ENCODE data around the gene OTOS.

Gene OTOS

DNA sequence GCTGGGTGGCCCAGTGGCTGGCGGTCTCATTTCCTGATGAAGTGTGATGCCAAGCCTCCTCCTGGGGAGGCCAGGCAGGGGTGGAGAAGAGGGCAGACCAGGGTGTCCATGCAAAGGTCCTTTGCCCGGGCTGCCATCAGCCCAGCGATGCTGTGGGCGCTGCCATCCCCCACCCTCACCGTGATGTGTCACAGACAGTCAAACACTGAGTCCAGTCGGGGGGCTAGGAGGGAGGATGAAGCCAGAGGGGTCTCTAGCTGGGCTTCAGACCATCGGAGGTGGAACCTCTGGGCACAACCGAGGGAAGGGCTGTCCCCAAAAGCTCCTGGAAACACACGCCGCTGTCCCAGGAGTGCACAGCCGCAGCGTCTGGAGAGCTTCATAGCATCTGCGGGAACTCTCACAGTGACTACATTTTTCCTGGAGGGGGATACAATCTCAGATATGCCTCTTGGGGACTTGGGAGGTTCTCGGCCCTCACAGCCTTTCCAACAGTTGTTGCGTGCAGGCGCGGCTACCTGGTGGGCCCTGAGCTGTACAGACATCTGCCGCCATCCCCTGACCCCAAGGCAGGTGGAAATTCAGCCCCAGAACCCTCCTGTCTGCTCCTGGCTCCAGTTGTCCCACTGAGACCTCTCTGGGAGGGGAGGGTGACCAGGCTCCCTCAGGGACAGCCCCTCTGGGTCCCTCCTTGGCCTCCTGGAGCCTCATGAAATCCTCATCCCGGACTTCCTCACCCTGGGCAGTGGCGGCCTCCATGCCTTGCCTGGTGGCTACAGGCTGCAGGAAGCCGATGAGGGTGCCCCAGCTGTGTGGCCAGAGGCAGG, 26.5 kb upstream of the OTOS start:
- no peak for DNase-seq

DNA sequence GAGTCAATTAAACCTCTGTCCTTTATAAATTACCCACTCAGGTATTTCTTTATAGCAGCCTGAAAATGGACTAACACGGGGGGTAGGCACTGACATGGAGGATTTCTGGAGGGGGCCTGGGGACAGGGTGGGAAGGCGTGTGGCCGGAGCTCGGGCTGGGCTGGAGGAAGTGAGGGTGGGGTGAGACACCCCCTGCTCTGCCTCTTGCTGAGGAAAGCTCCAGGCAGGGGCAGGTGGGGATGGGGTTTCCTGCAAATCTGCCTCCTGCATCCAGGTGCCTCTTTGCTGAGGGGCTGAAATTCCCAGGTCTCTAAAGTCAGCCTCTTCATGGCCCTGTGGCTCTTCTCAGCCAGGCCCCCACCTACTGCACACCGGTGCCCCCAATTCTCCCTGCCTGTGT, 25.7 kb upstream of the OTOS start:
- DNase-seq = no peak

DNA sequence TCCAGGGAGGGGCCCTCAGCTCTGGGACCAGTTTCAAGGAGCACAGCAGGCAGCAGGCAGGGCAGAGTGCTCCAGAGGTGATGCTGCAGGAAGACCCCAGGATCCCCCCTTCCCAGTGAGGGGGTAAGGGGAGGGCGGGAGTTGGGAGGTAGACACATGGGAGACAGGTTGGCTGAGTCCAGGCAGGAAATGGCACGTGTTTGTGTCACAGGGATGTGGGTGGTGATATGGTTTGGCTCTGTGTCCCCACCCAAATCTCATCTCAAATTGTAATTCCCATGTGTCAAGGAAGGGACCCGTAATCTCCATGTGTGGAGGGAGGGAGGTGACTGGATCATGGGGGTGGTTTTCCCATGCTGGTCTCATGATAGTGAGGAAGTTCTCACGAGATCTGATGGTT, 25.2 kb upstream of the OTOS start:
- no peak for DNase-seq

DNA sequence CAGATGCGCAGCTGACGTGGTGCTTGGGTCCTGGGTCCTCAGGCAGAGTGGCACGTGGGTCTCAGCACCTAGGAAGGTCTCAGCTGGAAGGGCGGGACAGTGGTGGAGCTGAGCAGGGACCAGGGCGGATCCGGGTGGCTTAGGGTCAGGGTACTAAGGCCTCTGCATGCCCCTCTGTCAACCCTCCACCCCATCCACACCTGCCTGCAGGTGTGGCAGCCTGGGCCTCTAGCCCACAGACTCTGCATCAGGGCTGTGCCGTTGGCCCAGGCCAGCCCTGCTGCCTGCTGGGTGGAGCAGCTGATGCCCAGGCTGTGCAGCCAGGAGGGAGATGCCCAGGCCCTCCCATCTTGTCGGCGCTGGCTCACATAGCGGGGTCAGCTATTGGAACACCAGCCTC, 24.6 kb upstream of the OTOS start:
- DNase-seq = no peak

DNA sequence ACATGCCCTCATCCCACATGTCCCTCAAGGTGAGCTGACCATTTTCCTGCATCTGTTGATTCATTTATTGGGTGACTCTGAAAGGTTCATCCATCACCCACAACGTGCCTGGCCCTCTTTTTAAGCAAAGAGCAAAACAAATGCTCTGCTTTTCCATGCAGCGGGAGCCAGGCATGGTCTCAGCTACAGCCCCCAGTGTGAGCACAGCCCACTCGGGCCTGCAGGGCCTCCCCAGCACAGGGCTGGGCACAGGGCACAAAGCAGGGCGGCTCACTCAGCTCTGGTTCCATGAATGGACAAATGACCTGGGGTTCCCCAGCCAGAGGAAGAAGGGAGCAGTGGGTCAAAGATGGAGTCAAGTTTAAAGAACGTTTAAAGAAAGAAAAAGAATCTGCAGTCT, 24.1 kb upstream of the OTOS start:
- no peak for DNase-seq

DNA sequence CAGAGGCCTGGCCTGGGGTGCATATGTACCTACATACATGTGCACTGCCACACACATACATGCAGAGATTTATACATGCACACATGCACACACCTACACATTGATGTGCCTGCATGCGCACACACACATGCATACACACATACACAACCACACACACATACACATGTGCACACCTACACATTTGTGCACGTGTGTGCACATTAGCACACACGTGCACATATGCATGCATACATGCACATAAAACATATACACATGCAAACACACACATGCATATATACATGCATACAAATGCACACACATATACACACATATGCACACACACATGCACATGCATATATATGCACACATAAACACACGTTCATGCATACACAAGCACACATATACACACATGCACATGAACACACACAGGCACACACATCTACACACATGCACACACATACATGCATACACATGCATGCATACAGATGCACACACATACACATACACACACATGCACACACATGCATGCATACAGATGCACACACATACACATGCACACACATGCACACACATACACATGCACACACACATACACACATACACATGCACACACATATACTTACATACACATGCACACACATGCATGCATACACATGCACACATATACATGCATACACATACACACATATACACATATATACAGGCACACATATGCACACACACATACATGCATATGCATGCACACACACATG, 23.6 kb upstream of the OTOS start:
- no peak for DNase-seq

DNA sequence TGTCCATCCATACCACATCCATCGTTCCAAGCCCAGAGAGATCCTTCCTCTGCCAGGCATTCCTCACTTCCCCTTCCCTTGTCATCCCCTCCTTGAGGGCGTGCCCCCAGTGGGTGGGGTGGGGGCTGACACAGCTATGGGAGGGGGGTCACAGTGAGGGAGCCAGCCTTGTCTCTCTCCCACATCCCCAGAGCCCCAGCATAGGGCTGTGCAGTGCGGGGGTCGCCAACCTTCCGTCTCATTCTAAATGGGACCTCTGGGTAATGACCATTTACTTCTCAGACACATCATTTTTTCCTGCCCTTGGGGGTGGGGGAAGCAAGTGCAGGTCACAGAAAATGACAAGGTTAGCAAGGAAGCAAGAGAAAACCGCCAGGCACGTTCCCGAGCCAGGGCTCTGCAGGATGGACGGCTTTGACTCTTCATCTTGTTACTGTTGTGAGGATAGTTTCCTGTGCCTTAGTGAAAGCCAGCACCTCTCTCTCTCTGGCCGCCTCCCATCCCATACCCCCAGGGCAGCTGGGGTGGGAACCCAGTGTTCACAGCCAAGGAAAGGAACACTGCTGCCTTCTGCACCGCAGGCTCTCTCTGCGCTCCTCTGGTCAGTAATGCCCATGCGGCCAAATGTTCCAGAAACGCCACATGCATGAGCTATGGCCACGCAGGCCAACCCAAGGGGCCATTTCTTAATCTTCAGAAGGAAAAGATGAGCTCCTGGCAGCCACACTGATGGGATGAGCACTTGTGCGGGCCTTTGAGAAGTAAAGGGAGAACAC, 22.7 kb upstream of the OTOS start:
- DNase-seq = no peak

DNA sequence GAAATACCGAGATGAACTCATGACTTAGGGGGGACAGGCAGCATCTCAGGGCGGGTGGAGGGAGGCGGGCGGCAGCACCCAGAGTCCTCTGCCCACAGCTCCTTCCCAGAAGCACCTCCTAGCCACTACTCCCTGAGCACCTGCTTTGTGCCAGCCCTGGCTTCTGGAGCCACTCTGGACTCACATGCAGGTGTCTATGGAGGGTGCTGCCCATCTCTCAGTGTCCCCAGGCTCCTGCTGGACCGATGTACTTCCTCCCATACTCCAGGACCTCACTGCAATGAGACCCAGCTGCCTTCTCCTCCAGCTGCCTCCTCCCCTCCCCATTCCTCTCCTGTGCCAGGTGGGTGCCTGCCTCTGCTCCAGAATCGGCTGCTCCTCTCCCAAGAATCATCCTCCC, 22.1 kb upstream of the OTOS start:
- DNase-seq = no peak

DNA sequence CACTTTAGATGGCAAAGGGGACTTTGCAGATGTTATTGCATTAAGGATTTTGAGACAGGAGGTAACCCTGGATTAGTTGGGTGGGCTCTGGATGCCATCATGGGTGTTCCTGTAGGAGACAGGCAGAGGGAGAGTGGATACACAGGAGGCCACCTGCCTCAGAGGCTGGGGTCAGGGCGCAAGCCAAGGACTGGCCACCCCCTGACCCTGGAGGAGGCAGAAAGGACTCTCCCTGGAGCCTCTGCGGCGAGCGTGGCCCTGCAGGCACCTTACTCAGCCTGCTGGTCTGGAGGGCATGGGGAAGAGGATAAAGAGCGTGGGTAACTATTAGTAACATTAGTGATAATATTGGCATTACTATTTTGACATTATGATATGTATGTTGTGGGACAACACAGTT, 21.6 kb upstream of the OTOS start:
- DNase-seq = no peak

DNA sequence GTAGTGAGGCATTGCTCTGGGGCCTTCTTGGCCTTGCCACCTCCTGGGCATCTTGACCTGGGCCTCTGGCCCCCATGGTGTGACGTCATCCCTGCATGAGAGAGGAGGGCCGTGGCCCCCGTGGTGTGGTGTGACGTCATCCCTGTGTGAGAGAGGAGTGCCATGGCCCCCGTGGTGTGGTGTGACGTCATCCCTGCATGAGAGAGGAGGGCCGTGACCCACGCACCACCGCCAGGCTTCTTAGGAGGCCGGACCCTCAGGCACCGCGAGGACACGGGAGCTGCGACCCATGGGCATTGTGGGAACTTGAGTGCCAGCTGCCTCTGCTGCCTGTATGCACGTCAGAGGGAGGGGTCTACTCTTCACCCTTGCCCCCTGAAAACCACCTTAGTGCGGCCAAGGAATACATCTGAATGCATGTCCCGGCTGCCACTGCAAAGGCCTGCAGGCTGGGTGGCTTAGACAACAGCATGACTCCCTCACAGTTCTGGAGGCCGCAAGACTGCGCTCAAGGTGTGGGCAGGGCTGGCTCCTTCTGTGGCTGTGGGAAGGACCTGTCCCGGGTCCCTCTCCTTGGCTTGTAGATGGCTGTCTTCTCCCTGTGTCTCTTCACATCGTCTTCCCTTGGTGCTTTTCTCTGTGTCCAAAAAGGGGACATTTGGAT, 20.8 kb upstream of the OTOS start:
- no peak for DNase-seq

DNA sequence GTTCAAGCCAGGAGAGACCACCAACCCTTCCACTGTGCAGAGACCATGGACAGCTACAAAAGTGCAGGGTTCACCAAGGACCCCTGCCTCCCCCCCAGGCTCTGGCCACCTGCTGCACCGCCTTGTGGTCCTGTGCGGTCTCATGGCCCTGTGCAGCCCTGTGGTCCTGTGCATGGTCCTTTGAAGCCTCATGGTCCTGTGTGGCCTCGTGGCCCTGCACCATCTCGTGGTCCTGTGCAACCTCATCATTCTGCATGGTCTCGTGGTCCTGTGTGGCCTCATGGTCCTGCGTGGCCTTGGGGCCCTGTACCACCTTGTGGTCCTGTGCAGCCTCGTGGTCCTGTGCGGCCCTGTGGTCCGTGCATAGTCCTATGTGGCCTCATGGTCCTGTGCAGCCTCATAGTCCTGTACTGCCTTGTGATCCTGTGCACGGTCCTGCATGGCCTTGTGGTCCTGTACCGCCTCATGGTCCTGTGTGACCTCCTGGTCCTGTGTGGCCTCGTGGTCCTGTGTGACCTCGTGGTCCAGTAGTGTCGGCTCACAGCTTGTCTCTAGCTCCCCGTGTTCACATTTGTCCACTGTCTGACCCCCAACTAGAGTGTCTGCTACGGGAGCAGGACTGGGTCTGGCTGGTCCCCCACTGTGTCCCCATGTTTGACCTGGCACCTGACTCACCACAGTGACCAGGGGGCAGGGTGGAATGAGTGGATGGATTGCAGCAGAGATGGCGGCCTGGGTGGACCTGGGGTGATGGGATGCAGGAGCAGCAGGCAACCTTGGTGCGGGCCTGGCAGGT, 20.0 kb upstream of the OTOS start:
- DNase-seq = no peak

DNA sequence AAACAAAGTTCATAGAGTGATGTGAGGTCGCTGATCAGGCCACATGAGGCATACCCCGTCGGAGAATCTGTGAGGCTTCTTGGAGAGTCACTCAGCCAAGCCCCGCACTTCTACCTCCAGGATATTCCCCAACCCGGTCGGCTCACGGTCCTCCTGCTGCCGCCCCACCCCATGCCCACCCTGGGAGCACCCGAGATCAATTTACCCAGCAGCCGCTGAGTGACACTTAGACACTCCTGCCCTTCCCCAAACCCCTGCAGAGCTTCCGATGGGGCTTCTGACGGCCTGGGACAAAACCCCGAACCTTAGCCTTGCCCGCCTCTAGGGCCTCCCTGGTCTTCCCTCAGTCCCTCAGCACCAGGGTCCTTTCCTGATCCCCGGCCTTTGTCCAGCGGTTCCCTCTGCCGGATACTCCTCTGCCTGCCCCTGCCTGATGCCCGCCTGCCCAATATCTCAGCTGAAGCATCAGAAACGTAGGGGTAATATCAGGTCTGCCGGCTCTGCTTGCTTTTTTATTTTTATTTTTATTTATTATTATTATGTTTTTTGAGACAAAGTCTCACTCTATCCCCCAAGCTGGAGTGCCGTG, 18.9 kb upstream of the OTOS start:
- no peak for DNase-seq

DNA sequence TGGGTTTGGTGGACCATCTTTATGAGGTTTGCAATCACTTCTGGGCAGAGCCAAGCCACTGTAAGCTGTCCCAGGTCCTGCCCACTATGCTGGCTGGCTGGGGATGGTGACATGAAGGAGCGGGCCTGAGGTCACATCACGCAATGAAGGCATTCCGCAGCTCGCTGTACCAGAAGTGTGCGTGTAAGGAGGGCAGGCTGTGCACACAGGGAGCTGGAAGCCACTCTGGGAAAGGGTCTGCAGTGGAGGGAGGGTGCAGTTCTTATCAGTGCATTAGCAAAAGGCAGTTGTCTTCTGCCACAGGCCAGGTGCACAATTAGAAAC, 16.7 kb upstream of the OTOS start:
- DNase-seq = no peak

DNA sequence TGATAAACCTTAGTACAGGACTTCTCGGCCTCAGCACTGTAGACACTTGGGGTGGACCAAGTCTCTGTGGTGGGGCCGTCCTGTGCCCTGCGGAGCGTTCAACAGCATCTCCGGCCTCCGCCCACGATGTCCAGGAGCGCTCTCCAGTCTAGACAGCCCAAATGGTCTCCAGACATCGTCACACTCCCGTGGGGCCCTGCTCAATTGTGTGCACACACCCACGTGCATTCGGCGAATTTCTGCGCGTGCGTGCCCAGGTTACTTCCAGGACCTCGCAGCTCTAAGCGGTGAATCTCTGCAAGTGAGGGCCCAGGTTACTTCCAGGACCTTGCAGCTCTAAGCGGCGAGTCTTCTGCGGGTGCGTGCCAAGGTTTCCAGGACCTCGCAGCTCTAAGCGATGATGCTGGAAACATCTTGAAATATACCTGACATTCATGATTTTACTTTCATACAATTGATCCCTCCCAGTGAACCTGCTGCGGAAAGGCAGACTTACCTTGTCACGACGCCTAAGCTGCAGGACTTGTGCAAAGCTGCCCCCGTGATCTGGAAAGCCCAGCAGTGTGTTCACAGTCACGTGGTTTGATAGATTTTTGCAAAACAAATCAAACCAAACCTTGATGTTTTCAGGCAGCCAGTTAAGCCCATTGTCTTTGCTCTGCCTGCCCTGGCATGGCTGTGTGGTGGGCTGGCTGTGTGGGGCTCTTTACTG, 16.1 kb upstream of the OTOS start:
- no peak for DNase-seq

DNA sequence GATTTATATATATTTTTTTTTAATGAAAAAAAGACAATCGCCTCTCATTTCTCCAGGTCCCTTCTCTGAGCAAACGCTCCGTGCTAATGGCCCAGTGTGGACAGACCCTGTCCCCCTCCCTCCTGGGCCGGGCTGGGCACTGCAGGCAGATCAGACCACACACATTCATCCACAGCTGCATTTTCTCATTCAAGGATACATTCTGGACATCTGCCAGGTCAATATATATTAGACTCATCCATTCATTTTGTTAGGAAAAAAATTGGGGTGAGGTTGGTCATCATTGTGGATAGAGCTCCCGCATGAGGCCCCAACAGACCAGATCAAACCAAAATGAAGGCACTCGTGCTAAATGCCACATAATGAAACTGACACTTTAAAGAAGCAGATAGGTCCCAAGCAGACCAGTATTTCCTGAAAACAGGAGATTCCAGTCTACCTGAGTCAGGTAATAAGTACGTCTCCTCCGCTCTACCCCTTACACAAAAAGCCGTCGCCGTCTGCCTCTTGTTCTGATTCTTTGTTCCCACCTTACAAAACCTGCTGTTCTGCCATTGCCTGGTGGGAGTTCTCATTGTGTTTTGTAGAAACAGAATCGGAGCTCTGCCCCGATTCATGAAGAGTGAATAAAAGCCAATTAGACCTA, 15.4 kb upstream of the OTOS start:
- DNase-seq = no peak

DNA sequence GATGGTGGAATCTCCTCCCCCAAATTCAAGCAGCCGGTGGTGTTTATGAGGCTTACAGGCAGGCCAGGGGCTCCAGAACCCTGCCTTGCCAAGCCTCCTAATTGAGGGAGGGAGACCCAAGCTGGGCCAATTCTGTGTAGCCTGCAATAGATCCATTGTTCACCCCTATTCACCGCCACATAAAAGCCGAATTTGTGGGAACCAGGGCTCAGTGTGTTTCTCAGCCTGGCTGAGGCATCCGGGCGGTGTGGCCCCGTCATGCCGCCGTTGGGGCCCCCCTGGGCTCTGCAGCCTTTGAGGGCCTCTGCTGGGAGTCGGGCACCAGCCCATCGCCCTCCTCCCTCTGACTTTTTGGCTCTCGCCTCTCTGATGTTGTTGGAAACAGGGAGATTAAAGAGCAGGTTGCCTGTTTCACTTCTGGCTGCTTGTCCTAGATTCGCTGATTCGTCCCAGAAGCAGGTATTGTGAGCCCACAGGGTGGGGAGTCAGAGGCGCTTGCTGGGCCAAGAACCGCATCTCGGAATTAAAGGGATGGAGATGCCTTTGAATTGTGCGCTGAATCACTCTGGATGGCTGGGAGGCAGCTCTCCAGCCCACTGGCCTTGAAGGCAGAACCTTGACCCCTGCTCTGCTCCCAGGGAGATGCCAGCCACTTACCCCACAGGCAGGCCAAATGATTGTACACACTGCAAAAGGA, 14.7 kb upstream of the OTOS start:
- DNase-seq = no peak

DNA sequence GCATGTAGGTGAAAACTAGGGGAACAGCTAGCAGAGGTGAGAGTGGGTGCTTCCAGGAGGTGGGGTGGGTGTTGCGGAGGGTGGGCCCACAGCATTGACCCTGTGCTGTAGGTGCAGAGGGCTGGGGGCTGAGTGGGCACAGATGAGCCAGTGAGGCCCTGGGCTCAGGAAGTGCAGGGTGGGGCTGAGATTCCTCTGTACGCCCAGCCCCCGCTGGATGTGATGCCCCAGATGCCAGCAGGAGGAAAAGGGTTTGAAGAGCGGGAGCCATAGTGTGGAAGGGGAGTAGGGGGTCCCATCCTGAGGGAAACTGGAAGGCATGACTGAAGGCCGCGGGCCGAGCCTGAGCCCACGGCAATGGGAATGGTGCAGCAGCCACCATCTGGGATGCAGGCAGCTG, 14.1 kb upstream of the OTOS start:
- no peak for DNase-seq

DNA sequence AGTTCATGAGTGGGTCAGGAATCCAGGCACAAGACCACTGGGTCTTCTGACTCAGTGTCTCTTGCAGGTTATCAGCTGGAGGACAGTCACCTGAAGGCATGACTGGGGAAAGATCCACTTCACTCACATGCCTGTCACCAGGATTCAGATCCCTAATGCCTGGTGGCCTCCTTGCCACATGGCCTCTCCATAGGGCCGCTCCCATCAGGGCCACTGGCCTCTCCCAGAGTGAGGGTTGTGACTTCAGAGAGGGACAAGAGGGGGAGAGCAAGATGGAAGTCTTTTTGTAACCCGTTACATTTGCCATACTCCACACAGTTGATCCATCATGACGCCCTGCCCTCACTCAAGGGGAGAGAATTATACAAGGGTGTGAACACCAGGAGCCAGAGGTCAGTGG, 13.0 kb upstream of the OTOS start:
- DNase-seq = no peak

DNA sequence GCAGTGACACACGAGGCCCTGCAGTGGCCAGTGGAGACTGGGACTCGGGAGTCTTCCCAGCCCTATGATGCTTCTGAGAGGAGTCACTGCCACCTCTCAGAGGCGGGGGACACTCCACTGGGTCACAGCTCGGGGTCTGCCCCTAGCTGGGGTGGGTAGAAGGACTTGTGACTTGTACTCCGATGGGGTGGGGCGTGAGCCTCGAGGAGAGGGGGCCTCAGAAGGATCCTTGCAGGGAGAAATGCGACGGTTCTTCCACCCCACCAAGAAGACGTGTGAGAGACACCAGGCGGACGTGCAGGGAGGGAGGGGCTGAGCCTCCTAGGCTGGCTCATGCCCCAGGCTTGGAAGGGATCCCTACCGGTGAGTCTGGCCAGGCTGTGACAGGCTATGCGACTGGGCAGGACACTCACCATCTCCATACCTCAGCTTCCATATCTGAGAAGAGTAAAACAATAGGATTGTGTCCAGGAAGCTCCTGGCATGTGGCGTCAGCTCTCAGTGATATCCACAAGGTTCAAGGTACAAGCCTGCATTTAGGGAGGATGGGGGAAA, 11.1 kb upstream of the OTOS start:
- DNase-seq = no peak
